CD4-positive, alpha-beta T cell (primary cell): ENCODE data around the gene PTDSS2. TPM values are rescaled to one million over a fixed set of nuclear protein-coding genes. Genes with fewer than 3 reads are reported as not detected.
"Not testable (repeated sequence)": the region's sequence is repeated elsewhere in the genome, so short reads cannot be mapped to it uniquely, and the experiment has no call there.

Source experiments
- ATAC-seq: fragments of 200-7000 bp; cut with Tn5 transposase; one replicate; pipeline ENCODE4 v1.10.0; 2022; ENCODE audit warnings: mild to moderate bottlenecking; ENCODE audit not compliant: poor library complexity
- CTCF ChIA-PET: fragments of 350-600 bp; sonication (Branson Sonifier 250); formaldehyde crosslinking; loops from one replicate; lab custom pipeline; 2021; ENCODE audit warnings: antibody characterized with exemption, inconsistent platforms; lab: Charles Lee
- POLR2A ChIA-PET: fragments of 350-600 bp; sonication (Branson Sonifier 250); formaldehyde crosslinking; loops from one replicate; lab custom pipeline; 2021; ENCODE audit warnings: antibody characterized with exemption, inconsistent platforms; lab: Charles Lee
- DNase-seq, 14 experiments: peaks; one replicate each; pipeline ENCODE4 v3.0.0-alpha.2; 2013 to 2020; ENCODE audit warnings: mixed read lengths in 2 of 14
- H3K27ac ChIP-seq, 2 donors: one replicate each; pipeline versions ENCODE4 v1.5.1 to v1.7.0; 2013; ENCODE audit warnings: low read length in 2 of 2, low read depth in 1 of 2, mild to moderate bottlenecking in 1 of 2
- H3K27me3 ChIP-seq, 2 experiments: 1 replicate in 1 of 2; 2 replicates in 1 of 2; pipeline versions ENCODE4 v1.6.1 to v1.7.0; 2013; ENCODE audit warnings: low read length in 2 of 2, control low read depth in 1 of 2, mild to moderate bottlenecking in 1 of 2, moderate library complexity in 1 of 2; ENCODE audit not compliant: insufficient read depth in 2 of 2, control insufficient read depth in 1 of 2
- H3K36me3 ChIP-seq: one replicate; pipeline ENCODE4 v1.6.1; 2013; ENCODE audit warnings: low read length, control low read depth; ENCODE audit not compliant: insufficient read depth
- H3K4me1 ChIP-seq: one replicate; pipeline ENCODE4 v1.6.1; 2013; ENCODE audit warnings: low read length, control low read depth; ENCODE audit not compliant: insufficient read depth
- H3K4me3 ChIP-seq: one replicate; pipeline ENCODE4 v1.5.1; 2013; ENCODE audit warnings: mild to moderate bottlenecking, low read length, moderate library complexity
- H3K9me3 ChIP-seq, 2 experiments: 1 replicate in 1 of 2; 2 replicates in 1 of 2; pipeline versions ENCODE4 v1.6.1 to v1.7.0; 2013; ENCODE audit warnings: low read length in 2 of 2, mild to moderate bottlenecking in 2 of 2, control low read depth in 1 of 2, moderate library complexity in 1 of 2; ENCODE audit not compliant: control insufficient read depth in 1 of 2, insufficient read depth in 1 of 2
- H3K27ac Mint-ChIP-seq: one replicate; pipeline ENCODE4 v1.8.0; 2020; ENCODE audit warnings: mixed read lengths
- H3K27me3 Mint-ChIP-seq: one replicate; pipeline ENCODE4 v1.8.0; 2021; ENCODE audit warnings: mixed read lengths
- H3K36me3 Mint-ChIP-seq: one replicate; pipeline ENCODE4 v1.8.0; 2021; ENCODE audit warnings: low read depth, mixed read lengths
- H3K4me1 Mint-ChIP-seq: one replicate; pipeline ENCODE4 v1.8.0; 2021; ENCODE audit warnings: low read depth, mixed read lengths
- H3K4me3 Mint-ChIP-seq: one replicate; pipeline ENCODE4 v1.8.0; 2020; ENCODE audit warnings: mild to moderate bottlenecking, mixed read lengths
- H3K9me3 Mint-ChIP-seq: one replicate; pipeline ENCODE4 v1.8.0; 2020; ENCODE audit warnings: mixed read lengths
- CTCF ChIP-seq: fragments of 200-600 bp; IDR thresholded peaks from one replicate; pipeline ENCODE4 v1.8.0; 2022; ENCODE audit warnings: antibody characterized with exemption, mild to moderate bottlenecking
- intact Hi-C, 2 experiments: fragments of 100-400 bp; cut with DNase I in 1 of 2; cut with micrococcal nuclease in 1 of 2; formaldehyde crosslinking; loops; one replicate each; pipeline versions ENCODE4 v1.15.1 to v1.9.0; 2023 to 2025; cut with DNase I, micrococcal nuclease
- total RNA-seq, 174 experiments: library from RNA in 2 of 174; stranded (reverse) in 2 of 174; gene quantifications; one replicate each; pipeline ENCODE4 v1.2.3 and lab custom pipeline; 2021 to 2026

The PTDSS2 gene
- total RNA-seq, 2 experiments from 2014 or later, result 15.2 to 18.4 TPM

- H3K4me3 Mint-ChIP-seq, result no peak overlapping the region
- Histone ChIP-seq H3K36me3 (peaks cover 5% of the 10 kb centered on the region), H3K9me3 (peaks cover 6 to 16% of the 10 kb centered on the region in 2 experiments), H3K27ac (no peak overlapping the region), H3K27me3 (no peaks in the 10 kb centered on the region), H3K4me1 (peaks cover 8% of the 10 kb centered on the region), H3K4me3 (no peak overlapping the region)
- H3K9me3 Mint-ChIP-seq, result peaks cover 2% of the 10 kb centered on the region
- ATAC-seq, result no peak
- no peak overlapping the region for H3K27ac Mint-ChIP-seq
- no peak for TF ChIP-seq CTCF
- POLR2A ChIA-PET, result interaction anchor here (1.2 kb wide), 1 partner anchor 307 kb away, joined by 3 read pairs; the partner anchor contains the start of genes BET1L and RIC8A
- intact Hi-C loops, result loop anchor here in 1 of 2 experiments (10.0 kb wide), 1 partner anchor 210 kb away; the partner anchor contains the start of gene IFITM2
- H3K4me1 Mint-ChIP-seq, result peaks cover 4% of the 10 kb centered on the region
- CTCF ChIA-PET, result no interaction called here
- no peak for DNase-seq
- H3K27me3 Mint-ChIP-seq, result no peaks in the 10 kb centered on the region
- H3K36me3 Mint-ChIP-seq, result peaks cover 32% of the 10 kb centered on the region
Measured at GRCh38 chr11:514606-515005, 64.5 kb downstream of the PTDSS2 start.

- peaks cover 8% of the 10 kb centered on the region for H3K4me1 ChIP-seq
- H3K4me3 ChIP-seq, result no peak overlapping the region
- H3K27ac ChIP-seq, result no peak overlapping the region
- H3K27ac Mint-ChIP-seq, result no peak overlapping the region
- intact Hi-C loops, result loop anchor here in 1 of 2 experiments (10.0 kb wide), 1 partner anchor 210 kb away; the partner anchor contains the start of gene IFITM2
- no peaks in the 10 kb centered on the region for H3K36me3 ChIP-seq
- ATAC-seq, result no peak
- H3K36me3 Mint-ChIP-seq, result peaks cover 28% of the 10 kb centered on the region
- H3K4me1 Mint-ChIP-seq, result peaks cover 4% of the 10 kb centered on the region
- no peaks in the 10 kb centered on the region for H3K27me3 ChIP-seq
- no peaks in the 10 kb centered on the region for H3K27me3 Mint-ChIP-seq
- peaks cover 2% of the 10 kb centered on the region for H3K9me3 Mint-ChIP-seq
- peaks cover 6 to 16% of the 10 kb centered on the region in 2 experiments for H3K9me3 ChIP-seq
- peak overlapping the region; percentile 10 for H3K4me3 Mint-ChIP-seq
- no peak for TF ChIP-seq CTCF
- ChIA-PET POLR2A (interaction anchor here (1.2 kb wide), 1 partner anchor 308 kb away, joined by 3 read pairs; the partner anchor contains the start of genes BET1L and RIC8A), CTCF (no interaction called here)
- DNase-seq, result no peak
Measured at GRCh38 chr11:515131-515530, 65.1 kb downstream of the PTDSS2 start.

GRCh38 chr11:516400-516799 is 66.3 kb downstream of the PTDSS2 start:
- no peak for DNase-seq
- Mint-ChIP-seq H3K27me3 (no peaks in the 10 kb centered on the region), H3K4me1 (peaks cover 4% of the 10 kb centered on the region), H3K27ac (no peak overlapping the region), H3K9me3 (peaks cover 2% of the 10 kb centered on the region), H3K36me3 (peaks cover 25% of the 10 kb centered on the region), H3K4me3 (no peak overlapping the region)
- Histone ChIP-seq H3K4me1 (peaks cover 8% of the 10 kb centered on the region), H3K36me3 (no peaks in the 10 kb centered on the region), H3K4me3 (no peak overlapping the region), H3K9me3 (peaks cover 6 to 16% of the 10 kb centered on the region in 2 experiments), H3K27ac (no peak overlapping the region), H3K27me3 (no peaks in the 10 kb centered on the region)
- no peak for TF ChIP-seq CTCF
- ChIA-PET POLR2A (interaction anchor here (3.4 kb wide), 1 partner anchor 9 kb away, joined by 23 read pairs; the partner anchor contains the start of gene RNH1), CTCF (no interaction called here)
- intact Hi-C loops, result loop anchor here in 1 of 2 experiments (10.0 kb wide), 1 partner anchor 212 kb away; the partner anchor contains the start of gene IFITM2
- ATAC-seq, result no peak

- H3K36me3 ChIP-seq, H3K4me3 ChIP-seq, H3K9me3 Mint-ChIP-seq, H3K27me3 Mint-ChIP-seq, H3K27ac Mint-ChIP-seq, ATAC-seq, H3K27me3 ChIP-seq, CTCF ChIA-PET, H3K4me1 ChIP-seq, H3K4me1 Mint-ChIP-seq, H3K27ac ChIP-seq, DNase-seq, H3K4me3 Mint-ChIP-seq: not testable (repeated sequence)
- peaks cover 20% of the 10 kb centered on the region for H3K36me3 Mint-ChIP-seq
- POLR2A ChIA-PET, result interaction anchor here (3.4 kb wide), 1 partner anchor 10 kb away, joined by 23 read pairs; the partner anchor contains the start of gene RNH1
- peaks cover 6 to 16% of the 10 kb centered on the region in 2 experiments for H3K9me3 ChIP-seq
- intact Hi-C loops, result loop anchor here in 1 of 2 experiments (10.0 kb wide), 1 partner anchor 212 kb away; the partner anchor contains the start of gene IFITM2
Measured at GRCh38 chr11:516918-517685, 67.0 kb downstream of the PTDSS2 start.
